ENCODE measurements around the gene PELO.

The PELO gene

GRCh38 chr5:52759331-52759730 lies 28.4 kb upstream of the PELO start:
- ChIA-PET POLR2A (ENCODE audit: low non-redundant PET) (no interaction called here), CTCF (no interaction called here)
- no peak for TF ChIP-seq CTCF (conservative IDR thresholded peaks at IDR 0.05; ENCODE audit: low read depth)
- no peak for DNase-seq (ENCODE audit: low spot score)
- no peak overlapping the region for H3K27ac ChIP-seq

GRCh38 chr5:52760695-52761366 lies 26.9 kb upstream of the PELO start:
- ChIA-PET CTCF (no interaction called here), POLR2A (ENCODE audit: low non-redundant PET) (no interaction called here)
- TF ChIP-seq CTCF (conservative IDR thresholded peaks at IDR 0.05; ENCODE audit: low read depth), result no peak
- DNase-seq (ENCODE audit: low spot score), result no peak
- no peak overlapping the region for H3K27ac ChIP-seq

GRCh38 chr5:52767217-52767743 lies 20.4 kb upstream of the PELO start:
- H3K27ac ChIP-seq, result no peak overlapping the region
- ChIA-PET CTCF (interaction anchor here (0.7 kb wide), 1 partner anchor 373 kb away, joined by 3 read pairs; no protein-coding TSS in a partner anchor), POLR2A (ENCODE audit: low non-redundant PET) (no interaction called here)
- no peak for TF ChIP-seq CTCF (conservative IDR thresholded peaks at IDR 0.05; ENCODE audit: low read depth)
- no peak for DNase-seq (ENCODE audit: low spot score)

- TF ChIP-seq CTCF (conservative IDR thresholded peaks at IDR 0.05; ENCODE audit: low read depth), result no peak
- no peak overlapping the region for H3K27ac ChIP-seq
- ChIA-PET CTCF (interaction anchor here (0.6 to 0.7 kb wide), 2 partner anchors 374 to 1456 kb away, joined by 3 to 6 read pairs; no protein-coding TSS in a partner anchor), POLR2A (ENCODE audit: low non-redundant PET) (no interaction called here)
- no peak for DNase-seq (ENCODE audit: low spot score)
These were observed 19.8 kb upstream of the PELO start for GRCh38 chr5:52767766-52768480.

- no peak overlapping the region for H3K27ac ChIP-seq
- TF ChIP-seq CTCF (conservative IDR thresholded peaks at IDR 0.05; ENCODE audit: low read depth), result no peak
- ChIA-PET POLR2A (ENCODE audit: low non-redundant PET) (no interaction called here), CTCF (interaction anchor here (0.6 to 0.7 kb wide), 2 partner anchors 15 to 517 kb away, joined by 3 to 6 read pairs; no protein-coding TSS in a partner anchor)
- no peak for DNase-seq (ENCODE audit: low spot score)
These were observed 18.7 kb upstream of the PELO start for GRCh38 chr5:52769061-52769460.

GRCh38 chr5:52770287-52770939 lies 17.3 kb upstream of the PELO start:
- no peak for DNase-seq (ENCODE audit: low spot score)
- CTCF ChIA-PET, result no interaction called here
- no peak overlapping the region for H3K27ac ChIP-seq
- POLR2A ChIA-PET (ENCODE audit: low non-redundant PET), result no interaction called here
- TF ChIP-seq CTCF (conservative IDR thresholded peaks at IDR 0.05; ENCODE audit: low read depth), result no peak
